Neural progenitor cell (in vitro differentiated cells): ENCODE data around the gene RER1. TPM values are rescaled to one million over a fixed set of nuclear protein-coding genes. Genes with fewer than 3 reads are reported as not detected.

Experiments
- DNase-seq: peaks from one replicate; pipeline ENCODE4 v3.0.0-alpha.2; 2016; ENCODE audit warnings: low spot score
- H2AFZ ChIP-seq: fragments of 200-600 bp; sonication (generic); replicated peaks from 2 replicates; pipeline ENCODE4 v1.6.1; 2016; ENCODE audit warnings: antibody characterized with exemption
- H3F3A ChIP-seq: fragments of 200-600 bp; sonication (generic); 2 replicates; pipeline ENCODE4 v1.6.1; 2016; ENCODE audit warnings: antibody characterized with exemption, low read depth
- H3K27ac ChIP-seq: fragments of 200-600 bp; sonication (generic); 2 replicates; pipeline ENCODE4 v1.5.1; 2016; ENCODE audit warnings: mild to moderate bottlenecking
- H3K27me3 ChIP-seq: fragments of 200-600 bp; sonication (generic); 2 replicates; pipeline ENCODE4 v1.6.1; 2016; ENCODE audit warnings: mild to moderate bottlenecking, moderate library complexity
- H3K36me3 ChIP-seq: fragments of 200-600 bp; sonication (generic); 2 replicates; pipeline ENCODE4 v1.5.1; 2016
- H3K4me1 ChIP-seq: fragments of 200-600 bp; sonication (generic); 2 replicates; pipeline ENCODE4 v1.6.1; 2016; ENCODE audit warnings: mixed run types
- H3K4me2 ChIP-seq: fragments of 200-600 bp; sonication (generic); 2 replicates; pipeline ENCODE4 v1.6.1; 2016
- H3K4me3 ChIP-seq: fragments of 200-600 bp; sonication (generic); 2 replicates; pipeline ENCODE4 v1.5.1; 2016
- H3K79me2 ChIP-seq: fragments of 200-600 bp; sonication (generic); 2 replicates; pipeline ENCODE4 v1.6.1; 2016; ENCODE audit warnings: low read depth
- H3K9ac ChIP-seq: fragments of 200-600 bp; sonication (generic); 2 replicates; pipeline ENCODE4 v1.6.1; 2016
- H3K9me3 ChIP-seq: fragments of 200-600 bp; sonication (generic); 2 replicates; pipeline ENCODE4 v1.5.1; 2016; ENCODE audit warnings: low read depth
- H4K20me1 ChIP-seq: fragments of 200-600 bp; sonication (generic); 2 replicates; pipeline ENCODE4 v1.6.1; 2016; ENCODE audit warnings: low read depth
- H3K27ac Mint-ChIP-seq: 3 replicates; pipeline ENCODE4 v1.8.0; 2021; ENCODE audit warnings: mixed read lengths
- H3K27me3 Mint-ChIP-seq: 2 replicates; pipeline ENCODE4 v1.8.0; 2022; ENCODE audit warnings: low read depth, mild to moderate bottlenecking, inconsistent platforms, moderate library complexity, mixed read lengths; ENCODE audit not compliant: insufficient read depth
- H3K36me3 Mint-ChIP-seq: 3 replicates; pipeline ENCODE4 v1.8.0; 2021; ENCODE audit warnings: mixed read lengths
- H3K4me1 Mint-ChIP-seq: 3 replicates; pipeline ENCODE4 v1.8.0; 2021; ENCODE audit warnings: mixed read lengths
- H3K4me3 Mint-ChIP-seq: 3 replicates; pipeline ENCODE4 v1.8.0; 2021; ENCODE audit warnings: mild to moderate bottlenecking, moderate library complexity, mixed read lengths
- H3K9me3 Mint-ChIP-seq: 3 replicates; pipeline ENCODE4 v1.8.0; 2020; ENCODE audit warnings: mixed read lengths
- EZH2 ChIP-seq: fragments of 200-600 bp; sonication (generic); IDR thresholded peaks from 2 replicates; pipeline ENCODE4 v1.6.1; 2017; ENCODE audit warnings: antibody characterized with exemption, mild to moderate bottlenecking, moderate library complexity
- EZH2phosphoT487 ChIP-seq: fragments of 200-600 bp; sonication (generic); IDR thresholded peaks from 2 replicates; pipeline ENCODE4 v1.6.1; 2017; ENCODE audit warnings: antibody characterized with exemption
- total RNA-seq: library from RNA; depleted of rRNA; stranded (reverse); fragments of >200 nt; gene quantifications from 2 replicates; pipeline ENCODE4 v1.2.3, GENCODE V29; 2015; ENCODE audit warnings: low replicate concordance
- TF ChIP-seq, protein P1 (sequence below): fragments of 200-600 bp; sonication (generic); IDR thresholded peaks from 2 replicates; pipeline ENCODE4 v1.5.1; 2017; ENCODE audit warnings: antibody characterized with exemption, mild to moderate bottlenecking

The RER1 gene
- total RNA-seq, 1 donor from 2014 or later, result 39.1 TPM

DNA sequence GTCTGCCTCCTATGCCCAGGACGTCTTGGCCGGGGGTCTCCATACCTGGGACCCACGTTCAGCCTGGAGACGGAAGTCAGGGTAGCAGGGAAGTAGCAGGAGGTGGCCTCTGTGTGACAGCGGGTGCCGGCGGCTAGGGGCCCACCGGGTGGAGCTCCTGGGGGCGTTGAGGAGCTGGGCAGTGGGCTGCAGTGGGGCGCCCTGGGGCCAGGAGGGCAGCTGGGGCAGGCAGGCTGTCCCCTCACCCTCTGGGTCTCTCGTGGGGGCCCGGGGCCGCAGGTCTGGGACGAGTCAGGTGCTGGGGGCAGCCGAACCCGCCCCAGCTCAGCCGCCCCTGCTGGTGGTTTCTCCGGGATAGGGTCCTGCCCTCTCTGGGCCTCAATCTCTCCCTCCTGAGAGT lies 35.4 kb downstream of the RER1 start:
- no peak for DNase-seq

DNA sequence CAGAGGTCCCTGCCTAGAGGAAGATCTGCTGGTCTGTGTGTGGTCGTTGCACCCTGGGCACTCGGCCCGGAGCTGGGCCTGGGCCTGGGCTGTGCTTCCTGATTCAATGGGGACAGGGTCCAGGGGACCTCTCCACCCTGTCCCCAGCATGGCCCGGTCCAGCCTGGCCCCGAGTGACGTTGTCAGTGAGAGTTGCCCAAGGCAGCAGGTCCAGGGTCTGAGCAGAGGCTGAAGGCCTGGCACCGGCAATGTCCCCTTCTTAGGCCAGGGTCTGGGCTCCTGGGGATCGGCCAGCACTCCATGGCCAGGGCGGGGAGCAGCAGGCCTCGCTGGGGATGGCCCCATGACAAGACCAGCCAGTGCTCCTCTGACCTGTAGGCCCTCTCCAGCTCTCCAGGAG lies 36.3 kb downstream of the RER1 start:
- Mint-ChIP-seq H3K4me3 (no peak overlapping the region), H3K4me1 (peaks cover 28% of the 10 kb centered on the region), H3K9me3 (peaks cover 6% of the 10 kb centered on the region)

More for the DNA sequence above, 35.4 kb downstream of the RER1 start:
- H3K4me1 Mint-ChIP-seq, result peaks cover 22% of the 10 kb centered on the region
- H3K9me3 Mint-ChIP-seq, result peaks cover 14% of the 10 kb centered on the region
- H3K4me3 Mint-ChIP-seq, result no peak overlapping the region
- Histone ChIP-seq H3K9me3 (no peaks in the 10 kb centered on the region), H3K27me3 (peaks cover 17% of the 10 kb centered on the region), H3K4me2 (no peak overlapping the region), H3K4me3 (no peak overlapping the region), H3K36me3 (no peaks in the 10 kb centered on the region), H4K20me1 (no peaks in the 10 kb centered on the region), H3K4me1 (peaks cover 22% of the 10 kb centered on the region), H2AFZ (no peak overlapping the region), H3K79me2 (no peaks in the 10 kb centered on the region), H3K27ac (no peak overlapping the region), H3F3A (no peaks in the 10 kb centered on the region), H3K9ac (no peak overlapping the region)
- peaks cover 20% of the 10 kb centered on the region for H3K27me3 Mint-ChIP-seq
- no peaks in the 10 kb centered on the region for H3K36me3 Mint-ChIP-seq
- no peak overlapping the region for H3K27ac Mint-ChIP-seq
- TF ChIP-seq, protein P1, sequence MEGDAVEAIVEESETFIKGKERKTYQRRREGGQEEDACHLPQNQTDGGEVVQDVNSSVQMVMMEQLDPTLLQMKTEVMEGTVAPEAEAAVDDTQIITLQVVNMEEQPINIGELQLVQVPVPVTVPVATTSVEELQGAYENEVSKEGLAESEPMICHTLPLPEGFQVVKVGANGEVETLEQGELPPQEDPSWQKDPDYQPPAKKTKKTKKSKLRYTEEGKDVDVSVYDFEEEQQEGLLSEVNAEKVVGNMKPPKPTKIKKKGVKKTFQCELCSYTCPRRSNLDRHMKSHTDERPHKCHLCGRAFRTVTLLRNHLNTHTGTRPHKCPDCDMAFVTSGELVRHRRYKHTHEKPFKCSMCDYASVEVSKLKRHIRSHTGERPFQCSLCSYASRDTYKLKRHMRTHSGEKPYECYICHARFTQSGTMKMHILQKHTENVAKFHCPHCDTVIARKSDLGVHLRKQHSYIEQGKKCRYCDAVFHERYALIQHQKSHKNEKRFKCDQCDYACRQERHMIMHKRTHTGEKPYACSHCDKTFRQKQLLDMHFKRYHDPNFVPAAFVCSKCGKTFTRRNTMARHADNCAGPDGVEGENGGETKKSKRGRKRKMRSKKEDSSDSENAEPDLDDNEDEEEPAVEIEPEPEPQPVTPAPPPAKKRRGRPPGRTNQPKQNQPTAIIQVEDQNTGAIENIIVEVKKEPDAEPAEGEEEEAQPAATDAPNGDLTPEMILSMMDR, result no peak
- TF ChIP-seq EZH2phosphoT487 (no peak), EZH2 (no peak)

DNA sequence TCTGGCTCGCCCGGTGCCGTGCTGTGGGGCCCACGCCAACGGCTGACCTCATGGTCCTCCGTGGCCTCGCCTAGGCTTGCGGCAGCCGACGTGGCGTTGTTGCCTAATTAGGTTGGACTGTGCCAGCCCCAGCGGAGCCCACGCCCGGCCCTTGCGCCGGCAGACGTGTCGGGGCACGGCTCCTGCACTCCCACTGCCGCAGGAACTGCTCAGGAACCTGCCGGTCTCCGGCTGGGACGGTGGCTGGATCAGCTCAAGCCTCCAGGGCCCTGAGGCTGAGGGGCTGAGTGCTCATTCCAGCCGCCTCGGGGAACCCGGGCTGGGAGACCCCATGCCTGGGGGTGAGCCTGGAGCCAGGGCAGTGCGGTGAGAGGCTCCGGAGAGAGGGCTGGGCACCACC lies 36.8 kb downstream of the RER1 start:
- Mint-ChIP-seq H3K27me3 (peaks cover 16% of the 10 kb centered on the region), H3K9me3 (peaks cover 1% of the 10 kb centered on the region), H3K4me3 (no peak overlapping the region), H3K36me3 (no peaks in the 10 kb centered on the region), H3K4me1 (peaks cover 32% of the 10 kb centered on the region), H3K27ac (no peak overlapping the region)
- Histone ChIP-seq H2AFZ (no peak overlapping the region), H3K9me3 (no peaks in the 10 kb centered on the region), H3F3A (no peaks in the 10 kb centered on the region), H3K36me3 (no peaks in the 10 kb centered on the region), H3K79me2 (no peaks in the 10 kb centered on the region), H4K20me1 (no peaks in the 10 kb centered on the region), H3K4me1 (peaks cover 32% of the 10 kb centered on the region), H3K27me3 (peaks cover 11% of the 10 kb centered on the region), H3K9ac (no peak overlapping the region), H3K4me3 (no peak overlapping the region), H3K4me2 (no peak overlapping the region), H3K27ac (no peak overlapping the region)
- TF ChIP-seq EZH2phosphoT487, result no peak
- TF ChIP-seq, protein P1, result no peak
- no peak for TF ChIP-seq EZH2
- no peak for DNase-seq

More for the DNA sequence above, 36.3 kb downstream of the RER1 start:
- H3K4me3 ChIP-seq, result no peak overlapping the region
- TF ChIP-seq, protein P1, result no peak
- TF ChIP-seq EZH2phosphoT487, result no peak
- no peak for TF ChIP-seq EZH2
- Mint-ChIP-seq H3K27me3 (peaks cover 18% of the 10 kb centered on the region), H3K36me3 (no peaks in the 10 kb centered on the region), H3K27ac (no peak overlapping the region)
- no peak overlapping the region for H2AFZ ChIP-seq
- no peaks in the 10 kb centered on the region for H4K20me1 ChIP-seq
- no peak overlapping the region for H3K27ac ChIP-seq
- no peaks in the 10 kb centered on the region for H3K79me2 ChIP-seq
- no peak overlapping the region for H3K4me2 ChIP-seq
- no peak for DNase-seq
- no peaks in the 10 kb centered on the region for H3K9me3 ChIP-seq
- H3K4me1 ChIP-seq, result peaks cover 31% of the 10 kb centered on the region
- no peaks in the 10 kb centered on the region for H3F3A ChIP-seq
- no peaks in the 10 kb centered on the region for H3K36me3 ChIP-seq
- peaks cover 11% of the 10 kb centered on the region for H3K27me3 ChIP-seq
- no peak overlapping the region for H3K9ac ChIP-seq
